DMS153 treated with DMSO at 0.1 percent for 48 hours (cell line): ENCODE data around the gene GP2.
A peak's percentile ranks its signal among the peaks of the same experiment; 100 is the strongest.

ENCODE experiments used
- DNase-seq: peaks from one replicate; lab custom pipeline; 2025; ENCODE audit not compliant: unreplicated experiment; lab: John Stamatoyannopoulos, UW

Gene GP2

GRCh38 chr16:20327444-20328041 lies at the start of gene GP2:
GP2 (minus strand) TSS chr16:20327513; CDS start chr16:20326431, 1,082 bp downstream.
- peak; percentile 52 for DNase-seq

GRCh38 chr16:20372701-20373100 lies 45.4 kb upstream of the GP2 start:
- no peak for DNase-seq

GRCh38 chr16:20369452-20370054 lies 42.2 kb upstream of the GP2 start:
- DNase-seq, result no peak

- DNase-seq, result no peak
Measured at GRCh38 chr16:20364051-20364450, 36.7 kb upstream of the GP2 start.

- DNase-seq, result no peak
Measured at GRCh38 chr16:20363191-20363590, 35.9 kb upstream of the GP2 start.

GRCh38 chr16:20359997-20360396 lies 32.7 kb upstream of the GP2 start:
- DNase-seq, result no peak

GRCh38 chr16:20355114-20355782 lies 27.9 kb upstream of the GP2 start:
- DNase-seq, result no peak

GRCh38 chr16:20353379-20353778 lies 26.1 kb upstream of the GP2 start:
- DNase-seq, result no peak

GRCh38 chr16:20352615-20353014 lies 25.3 kb upstream of the GP2 start, which contains the start of gene UMOD:
UMOD (minus strand) TSS chr16:20352715; CDS start chr16:20350737, 1,978 bp downstream.
- no peak for DNase-seq

- DNase-seq, result no peak
Measured at GRCh38 chr16:20349615-20350014, 22.3 kb upstream of the GP2 start.

GRCh38 chr16:20348365-20349185 lies 21.3 kb upstream of the GP2 start:
- peak; percentile 37 for DNase-seq

- no peak for DNase-seq
Measured at GRCh38 chr16:20347666-20348364, 20.5 kb upstream of the GP2 start.

- DNase-seq, result no peak
Measured at GRCh38 chr16:20344611-20345010, 17.3 kb upstream of the GP2 start.

GRCh38 chr16:20339744-20340143 lies 12.4 kb upstream of the GP2 start:
- DNase-seq, result no peak

- DNase-seq, result no peak
Measured at GRCh38 chr16:20336955-20337354, 9.6 kb upstream of the GP2 start.

- no peak for DNase-seq
Measured at GRCh38 chr16:20334396-20334795, 7.1 kb upstream of the GP2 start.

GRCh38 chr16:20333120-20333519 lies 5.8 kb upstream of the GP2 start:
- DNase-seq, result no peak

GRCh38 chr16:20332411-20332810 lies 5.1 kb upstream of the GP2 start:
- no peak for DNase-seq

GRCh38 chr16:20331635-20332034 lies 4.3 kb upstream of the GP2 start:
- no peak for DNase-seq

GRCh38 chr16:20329392-20330138 lies 2.3 kb upstream of the GP2 start:
- DNase-seq, result no peak
